ENCODE measurements around the gene SIL1.
"Not testable (repeated sequence)": the region's sequence is repeated elsewhere in the genome, so short reads cannot be mapped to it uniquely, and the experiment has no call there.

The SIL1 gene

DNA sequence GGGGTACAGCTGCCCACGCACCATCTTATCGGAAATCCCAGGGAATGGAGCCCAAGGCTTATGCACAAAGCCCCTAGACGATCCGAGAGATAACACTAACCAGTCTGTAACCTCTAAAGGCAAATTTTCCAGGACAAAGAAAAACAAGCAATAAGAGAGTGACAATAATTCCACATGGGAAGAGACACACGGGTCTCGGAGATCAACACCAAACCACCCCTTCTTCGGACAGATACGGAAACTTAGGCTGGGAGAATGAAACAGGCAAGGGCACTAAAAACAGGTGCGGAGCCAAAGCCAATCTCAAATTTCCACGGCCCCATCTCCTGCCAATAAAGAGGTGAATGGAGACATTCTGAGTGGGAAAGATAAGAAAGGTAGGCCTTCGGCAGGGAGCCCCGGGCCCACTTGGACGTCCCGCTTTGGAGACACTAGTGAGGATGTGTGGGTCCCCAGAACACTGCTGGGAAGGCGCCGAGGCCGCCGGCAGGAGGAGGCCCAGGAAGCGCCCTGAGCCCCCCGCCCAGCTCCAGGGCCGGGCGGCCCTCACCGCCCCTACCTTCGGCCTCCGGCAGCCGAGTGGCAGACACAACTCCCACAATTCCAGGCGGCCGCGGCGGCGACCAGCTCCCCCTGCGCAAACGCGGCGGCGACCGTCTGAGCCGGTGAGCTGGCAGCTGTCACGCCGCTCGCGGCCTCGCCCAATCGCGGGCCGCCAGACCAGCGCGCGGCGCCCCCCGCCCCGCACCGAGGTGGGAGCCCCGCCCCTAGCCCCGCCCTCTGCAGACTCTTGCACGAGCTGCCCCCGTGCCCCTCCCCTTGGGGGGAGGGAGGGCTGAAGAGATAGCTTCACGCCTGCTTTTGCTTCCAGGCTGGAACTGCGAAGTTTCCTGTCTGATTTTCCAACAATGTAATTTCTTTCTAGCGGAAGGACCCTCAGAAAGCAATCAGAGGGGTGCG, at the start of gene SIL1:
Gene SIL1, minus strand, starts transcription at position 659 of the 960 bp plus-strand sequence. CDS start 70,525 bp downstream, outside the sequence.
- peak; percentile 93 for DNase-seq (ENCODE audit: low read depth)

- DNase-seq (ENCODE audit: low read depth): peak; percentile 84
Observed at GRCh38 chr5:139246394-139246793, 48.2 kb upstream of the SIL1 start.

- peak; percentile 30 for DNase-seq (ENCODE audit: low read depth)
Observed at GRCh38 chr5:139245637-139246339, 47.6 kb upstream of the SIL1 start.

DNA sequence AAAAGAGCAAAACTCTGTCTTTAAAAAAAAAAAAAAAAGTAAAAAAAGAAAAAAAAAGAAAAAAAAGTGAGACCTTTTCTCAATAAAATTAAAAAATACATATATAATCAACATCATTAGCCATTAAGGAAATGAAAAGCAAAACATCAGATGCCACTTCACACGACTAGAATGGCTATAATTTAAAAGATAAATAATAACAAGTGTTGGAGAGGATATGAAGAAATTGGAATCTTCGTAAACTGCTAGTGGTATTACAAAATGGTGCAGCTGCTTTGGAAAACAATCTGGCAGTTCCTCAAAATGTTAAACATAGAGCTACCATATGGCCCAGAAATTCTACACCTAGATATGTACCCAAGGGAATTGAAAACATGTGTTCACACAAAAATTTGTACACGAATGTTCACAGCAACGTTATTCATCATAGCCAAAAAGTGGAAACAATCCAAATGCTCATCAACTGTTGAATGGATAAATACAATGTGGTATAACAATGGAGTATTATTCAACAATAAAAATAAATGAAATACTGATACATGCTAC, 45.3 kb upstream of the SIL1 start:
- DNase-seq (ENCODE audit: low read depth): no peak

DNA sequence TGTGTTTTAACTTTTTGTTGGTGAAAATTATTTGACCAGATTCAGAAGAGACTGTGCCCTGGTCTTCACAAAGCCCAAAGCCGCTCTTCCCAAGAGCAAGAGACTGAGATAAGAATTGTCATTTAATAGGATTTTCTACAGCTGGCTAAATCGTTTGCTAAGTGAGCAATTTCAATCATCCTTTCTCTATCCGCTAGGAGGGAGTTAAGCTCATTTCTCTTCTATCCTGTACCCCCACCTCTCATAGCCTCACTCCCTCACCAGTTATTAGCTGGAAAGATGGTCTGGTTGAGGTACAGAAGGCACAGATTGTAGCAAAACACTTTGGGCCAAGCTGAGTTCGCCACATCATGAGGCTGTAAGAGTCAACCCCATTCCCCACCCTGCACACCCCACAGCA, 43.0 kb upstream of the SIL1 start:
- DNase-seq (ENCODE audit: low read depth): no peak

GRCh38 chr5:139236479-139236878, 38.3 kb upstream of the SIL1 start:
- DNase-seq (ENCODE audit: low read depth): no peak

DNA sequence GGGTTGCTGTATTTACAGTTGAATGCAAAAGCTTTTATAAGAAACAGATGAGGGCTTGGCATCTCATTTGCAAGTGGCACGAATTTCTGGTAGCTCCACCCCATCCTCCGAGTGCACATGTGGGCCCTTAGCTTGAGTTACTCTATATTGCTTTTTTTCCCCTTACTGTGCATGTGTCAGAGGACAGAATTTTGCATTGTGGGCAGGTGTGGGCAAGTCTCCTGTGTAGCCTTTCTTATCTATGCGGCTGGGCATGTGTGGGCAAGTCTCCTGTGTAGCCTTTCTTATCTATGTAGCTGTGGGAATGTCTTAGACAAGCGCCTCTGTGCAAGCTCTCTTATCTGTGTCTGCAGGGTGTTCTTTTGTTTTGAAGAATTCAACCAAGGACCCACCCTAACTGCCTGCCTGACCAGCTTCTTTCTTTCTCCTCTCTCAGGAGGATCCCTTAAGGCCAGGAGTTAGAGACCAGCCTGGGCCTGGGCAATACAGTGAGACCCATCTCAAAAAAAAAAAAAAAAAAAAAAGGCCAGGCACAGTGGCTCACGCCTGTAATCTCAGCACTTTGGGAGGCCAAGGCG, 34.1 kb upstream of the SIL1 start:
- no peak for DNase-seq (ENCODE audit: low read depth)

DNA sequence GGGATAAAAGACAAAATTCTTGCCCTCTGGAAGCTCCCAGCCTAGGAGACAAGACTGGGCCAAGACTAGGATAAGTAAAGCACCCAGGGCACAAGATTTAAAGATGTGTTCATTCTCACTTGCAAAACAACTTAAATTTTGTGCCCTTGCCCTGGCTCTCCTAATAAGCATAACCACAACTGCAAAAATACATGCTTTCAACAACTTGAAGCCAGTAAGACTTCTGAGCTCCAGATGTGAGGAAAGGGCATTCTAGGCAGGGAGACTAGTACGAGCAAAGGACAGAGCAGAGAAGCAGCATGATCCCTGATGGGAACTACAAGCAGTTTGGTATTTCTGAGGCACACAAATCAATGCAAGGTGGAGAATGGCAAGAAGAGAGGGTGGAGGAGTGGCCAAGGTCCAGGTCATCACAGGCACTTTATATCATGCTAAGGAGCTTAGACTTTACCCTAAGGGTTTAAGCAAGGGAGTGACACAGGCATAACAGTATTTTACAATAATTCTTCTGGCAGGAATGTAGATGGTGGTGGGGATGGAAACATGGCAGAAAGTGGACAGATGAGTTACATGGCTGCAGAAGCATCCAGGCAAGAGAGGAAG, 30.1 kb upstream of the SIL1 start:
- DNase-seq (ENCODE audit: low read depth): no peak

GRCh38 chr5:139226131-139226530, 28.0 kb upstream of the SIL1 start:
- no peak for DNase-seq (ENCODE audit: low read depth)

GRCh38 chr5:139223481-139223880, 25.3 kb upstream of the SIL1 start:
- DNase-seq (ENCODE audit: low read depth): no peak

- DNase-seq (ENCODE audit: low read depth): no peak
Observed at GRCh38 chr5:139222346-139222745, 24.2 kb upstream of the SIL1 start.

DNA sequence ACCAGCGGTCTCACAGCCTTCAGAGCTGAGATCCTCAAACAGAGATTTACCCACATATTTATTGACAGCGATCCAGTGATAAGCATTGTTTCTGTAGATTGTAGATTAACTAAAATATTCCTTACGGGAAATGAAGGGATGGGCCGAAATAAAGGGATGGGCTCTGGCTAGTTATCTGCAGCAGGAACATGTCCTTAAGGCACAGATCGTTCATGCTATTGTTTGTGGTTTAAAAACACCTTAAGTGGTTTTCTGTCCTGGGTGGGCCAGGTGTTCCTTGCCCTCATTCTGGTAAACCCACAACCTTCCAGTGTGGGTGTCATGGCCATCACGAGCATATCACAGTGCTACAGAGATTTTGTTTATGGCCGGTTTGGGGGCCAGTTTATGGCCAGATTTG, 19.9 kb upstream of the SIL1 start:
- DNase-seq (ENCODE audit: low read depth): not testable (repeated sequence)

- no peak for DNase-seq (ENCODE audit: low read depth)
Observed at GRCh38 chr5:139215107-139215975, 17.2 kb upstream of the SIL1 start.

GRCh38 chr5:139214646-139215045, 16.5 kb upstream of the SIL1 start:
- DNase-seq (ENCODE audit: low read depth): no peak

DNA sequence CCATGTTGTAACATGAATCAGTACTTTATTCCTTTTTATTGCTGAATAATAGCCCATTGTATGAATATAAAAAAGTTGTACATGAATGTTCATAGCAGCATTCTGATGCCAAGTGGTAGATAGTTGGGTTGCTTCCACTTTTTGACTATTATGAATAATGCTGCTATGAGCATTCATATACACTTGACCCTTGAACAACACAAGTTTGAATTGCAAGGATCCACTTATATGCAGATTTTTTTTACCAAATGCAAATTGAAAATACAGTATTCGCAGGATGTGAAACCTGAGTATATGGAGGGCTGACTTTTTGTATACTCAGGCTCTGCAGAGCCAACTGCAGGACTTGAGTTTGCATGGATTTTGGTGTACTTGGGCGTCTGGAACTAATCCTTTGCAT, 14.7 kb upstream of the SIL1 start:
- DNase-seq (ENCODE audit: low read depth): no peak

DNA sequence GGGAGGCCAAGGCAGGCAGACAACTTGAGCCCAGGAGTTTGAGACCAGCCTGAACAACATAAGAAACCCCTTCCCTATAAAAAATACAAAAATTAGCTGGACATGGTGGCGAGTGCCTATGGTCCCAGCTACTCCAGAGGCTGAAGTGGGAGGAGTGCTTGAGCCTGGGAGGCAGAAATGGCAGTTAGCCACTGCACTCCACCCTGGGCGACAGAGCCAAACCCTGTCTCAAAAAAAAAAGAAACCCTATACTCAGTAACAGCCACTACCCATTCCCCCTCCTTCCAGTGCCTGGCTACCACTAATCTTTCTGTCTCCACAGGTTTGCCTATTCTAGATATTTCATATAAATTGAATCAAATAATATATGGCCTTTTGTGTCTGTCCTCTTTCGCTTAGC, 14.3 kb upstream of the SIL1 start:
- DNase-seq (ENCODE audit: low read depth): no peak

DNA sequence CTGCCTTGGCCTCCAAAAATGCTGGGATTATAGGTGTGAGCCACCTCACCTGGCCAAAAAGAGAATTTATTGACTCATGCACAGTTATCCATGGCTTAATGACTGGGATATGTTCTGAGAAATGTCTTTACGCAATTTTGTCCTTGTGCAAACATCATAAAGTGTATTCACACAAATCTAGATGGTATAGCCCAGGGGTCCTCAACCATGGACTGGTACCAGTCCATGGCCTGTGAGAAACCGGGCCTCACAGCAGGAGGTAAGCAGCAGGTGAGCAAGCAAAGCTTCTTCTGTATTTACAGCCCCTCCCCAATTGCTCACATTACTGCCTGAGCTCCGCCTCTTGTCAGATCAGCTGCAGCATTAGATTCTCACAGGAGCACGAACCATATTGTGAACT, 12.4 kb upstream of the SIL1 start:
- no peak for DNase-seq (ENCODE audit: low read depth)

DNA sequence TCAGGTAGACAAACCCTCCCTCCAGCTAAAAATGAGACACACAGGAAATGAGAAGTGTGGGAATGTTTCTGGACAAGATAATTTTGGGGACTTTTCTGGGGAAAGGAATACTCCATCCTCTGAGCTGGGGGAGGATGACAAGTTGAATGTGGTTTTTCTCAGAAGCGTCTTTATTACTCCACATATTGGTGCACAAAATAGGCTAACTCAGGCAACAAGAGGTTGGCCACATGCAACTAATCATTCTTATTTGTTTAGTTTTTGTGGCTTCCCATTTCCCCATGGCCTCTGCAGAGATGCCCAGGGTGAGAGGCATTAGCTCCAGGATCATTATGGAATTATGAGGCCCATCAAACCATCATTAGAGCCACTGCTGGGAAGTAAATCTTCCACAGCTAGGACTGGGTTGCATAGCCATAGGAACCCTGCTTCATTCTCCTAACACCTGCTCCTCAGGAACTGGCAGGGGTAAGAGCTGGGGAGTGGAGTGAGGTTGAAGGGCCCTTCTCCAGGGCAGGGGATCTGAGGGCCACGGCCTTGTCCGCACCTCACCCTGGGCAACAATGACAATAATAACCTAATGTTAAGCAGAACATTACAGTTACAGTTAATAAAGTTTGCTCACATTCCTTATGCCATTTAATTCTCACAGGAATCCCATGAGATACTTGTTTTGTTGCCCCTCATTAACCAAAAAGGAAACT, 9.3 kb upstream of the SIL1 start:
- DNase-seq (ENCODE audit: low read depth): no peak

DNA sequence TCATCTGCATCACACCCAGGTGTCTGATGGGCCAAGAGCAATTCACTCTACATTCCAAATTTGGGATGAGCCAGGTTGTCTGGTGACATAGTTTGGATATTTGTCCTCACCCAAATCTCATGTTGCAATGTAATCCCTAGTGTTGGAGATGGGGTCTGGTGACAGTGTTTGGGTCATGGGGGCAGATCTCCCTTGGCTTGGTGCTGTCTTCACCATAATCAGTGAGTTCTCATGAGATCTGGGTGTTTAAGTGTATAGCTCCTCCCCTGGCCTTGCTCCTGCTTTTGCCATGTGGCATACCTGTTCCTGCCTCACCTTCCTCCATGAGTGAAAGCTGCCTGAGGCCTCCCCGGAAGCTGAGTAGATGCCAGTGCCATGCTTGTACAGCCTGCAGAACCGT, 7.4 kb upstream of the SIL1 start:
- DNase-seq (ENCODE audit: low read depth): no peak

DNA sequence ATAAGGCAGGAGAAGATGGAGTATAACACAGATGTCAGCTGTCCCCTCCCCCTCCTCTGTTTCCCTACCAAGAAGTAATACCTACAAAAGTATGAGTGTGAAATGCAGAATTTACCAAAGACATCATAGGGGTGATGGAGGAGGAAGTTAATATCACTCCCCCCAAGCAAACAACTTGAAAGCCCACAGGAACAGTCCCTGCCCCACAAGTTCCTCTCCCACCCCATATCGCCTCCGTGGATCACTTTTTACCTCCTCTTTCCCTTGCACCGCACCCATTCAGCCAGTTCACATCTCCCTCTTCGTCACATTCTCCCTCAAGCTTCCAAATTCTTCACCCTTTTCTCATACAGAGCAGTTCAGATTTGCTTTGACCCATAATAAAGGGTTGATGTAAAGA, 7.0 kb upstream of the SIL1 start:
- no peak for DNase-seq (ENCODE audit: low read depth)

DNA sequence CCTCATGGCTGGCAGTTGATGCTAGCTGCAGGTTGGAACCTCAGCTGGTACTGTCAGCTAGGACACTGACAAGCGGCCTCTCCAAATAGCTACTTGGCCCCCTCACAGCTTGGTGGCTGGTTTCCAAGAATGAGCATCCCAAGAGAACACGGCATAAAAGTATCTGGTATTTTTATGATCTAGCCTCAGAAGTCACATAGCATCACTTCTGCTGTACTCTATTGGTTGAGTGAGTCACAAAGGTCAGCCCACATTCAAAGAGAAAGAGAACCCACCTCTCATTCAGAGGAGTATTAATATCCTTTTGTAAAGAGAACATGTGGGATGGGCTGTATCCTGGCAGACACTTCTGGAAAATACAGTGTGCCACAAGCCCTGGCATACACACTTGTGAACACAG, 6.0 kb upstream of the SIL1 start:
- DNase-seq (ENCODE audit: low read depth): peak; percentile 13
